Right lobe of liver (tissue), 6 donors: Measurements from ENCODE around the gene PLEKHB2. TPM values are rescaled to one million over a fixed set of nuclear protein-coding genes. Genes with fewer than 3 reads are reported as not detected.
"Not testable (repeated sequence)": the region's sequence is repeated elsewhere in the genome, so short reads cannot be mapped to it uniquely, and the experiment has no call there.

Experiments used
- ATAC-seq, 4 donors: fragments of 200-7000 bp; cut with Tn5 transposase; one replicate each; pipeline ENCODE4 v1.9.1; 2020; ENCODE audit warnings: mild to moderate bottlenecking in 4 of 4, moderate library complexity in 4 of 4
- DNase-seq, 3 donors: peaks; one replicate each; pipeline ENCODE4 v3.0.0-alpha.2; 2020
- H3K27ac ChIP-seq, 3 donors: fragments of 200-600 bp; one replicate each; pipeline ENCODE4 v1.8.0; 2022
- H3K27me3 ChIP-seq, 2 donors: fragments of 200-600 bp; one replicate each; pipeline ENCODE4 v1.8.0; 2022
- H3K36me3 ChIP-seq, 4 donors: fragments of 200-600 bp; sonication (generic) in 1 of 4; one replicate each; pipeline versions ENCODE4 v1.5.1 to v1.8.0; 2017 to 2022; ENCODE audit warnings: control low read depth in 1 of 4
- H3K4me1 ChIP-seq, 4 donors: fragments of 200-600 bp; sonication (generic) in 1 of 4; one replicate each; pipeline versions ENCODE4 v1.5.1 to v1.8.0; 2017 to 2022; ENCODE audit warnings: control low read depth in 1 of 4
- H3K4me3 ChIP-seq, 3 donors: fragments of 200-600 bp; one replicate each; pipeline ENCODE4 v1.8.0; 2022
- H3K9me3 ChIP-seq, 4 donors: fragments of 200-600 bp; sonication (generic) in 1 of 4; one replicate each; pipeline versions ENCODE4 v1.5.1 to v1.8.0; 2017 to 2022; ENCODE audit warnings: control low read depth in 1 of 4
- CTCF ChIP-seq, 4 donors: fragments of 200-600 bp in 3 of 4; fragments of 450-650 bp in 1 of 4; IDR thresholded peaks; one replicate each; pipeline versions ENCODE4 v1.5.1 to v1.8.0; 2016 to 2022; ENCODE audit warnings: antibody characterized with exemption in 4 of 4, mild to moderate bottlenecking in 2 of 4
- POLR2A ChIP-seq: fragments of 450-650 bp; IDR thresholded peaks from one replicate; pipeline ENCODE4 v1.6.1; 2017; ENCODE audit warnings: antibody characterized with exemption, mild to moderate bottlenecking
- WGBS: methylation state at CpG from one replicate; pipeline ENCODE4 v1.1.6; 2018; ENCODE audit warnings: low coverage, low lambda C conversion rate; ENCODE audit not compliant: insufficient coverage; ENCODE audit errors: missing lambda C conversion rate; 5-methylcytosine and 5-hydroxymethylcytosine counted together
- intact Hi-C, 2 donors: fragments of 100-400 bp; cut with DNase I; formaldehyde crosslinking; loops; one replicate each; pipeline versions ENCODE4 v1.11.2 to v1.14.1; 2022
- total RNA-seq, 6 experiments: library from RNA; depleted of rRNA in 2 of 6; stranded (reverse); fragments of >200 nt in 2 of 6; fragmentation: NEBNext Ultra II Directional in 3 of 6; extraction: Animal tissue kit (Norgen Biotek cat#: 25700) in 3 of 6; gene quantifications; one replicate each; pipeline versions ENCODE4 v1.1.0 to v1.2.4, GENCODE V29; 2016 to 2023
- donor health status: DM: no; HTN: yes; CAD: no.
- donor health status: DM: no; HTN: no; CAD: no.
- donor health status: DM: no; HTN: no; CAD: no.
- donor health status: DM: no; HTN: yes; CAD: no.
- donor health status: DM: no; HTN: yes; CAD: no.

Gene PLEKHB2
- total RNA-seq, 6 experiments from 2014 or later = 8.9 to 22.3 (median 17.5) TPM

GRCh38 chr2:131058920-131059319 lies 46.2 kb upstream of the PLEKHB2 start:
- no peak for DNase-seq
- H3K36me3 ChIP-seq = peaks cover 4 to 57% (median 24%) of the 10 kb centered on the region in 4 donors

GRCh38 chr2:131063501-131064283 lies 41.4 kb upstream of the PLEKHB2 start:
- no peaks in the 10 kb centered on the region for H3K9me3 ChIP-seq
- peaks cover 0 to 15% (median 9%) of the 10 kb centered on the region in 4 donors for H3K36me3 ChIP-seq
- no peak overlapping the region for H3K4me3 ChIP-seq
- DNase-seq (no peak), ATAC-seq (no peak)
- H3K27ac ChIP-seq = no peak overlapping the region
- intact Hi-C loops = no loop called here
- peaks cover 0 to 16% (median 0%) of the 10 kb centered on the region in 4 donors for H3K4me1 ChIP-seq
- no peaks in the 10 kb centered on the region for H3K27me3 ChIP-seq
- TF ChIP-seq CTCF (IDR thresholded peaks at IDR 0.05) = no peak
- no peak for TF ChIP-seq POLR2A
- 69% methylated on average over 8 of the region's 11 CpGs for WGBS

More at GRCh38 chr2:131058920-131059319, 46.2 kb upstream of the PLEKHB2 start:
- no peaks in the 10 kb centered on the region for H3K27me3 ChIP-seq
- no peak overlapping the region for H3K27ac ChIP-seq
- H3K4me3 ChIP-seq = no peak overlapping the region
- TF ChIP-seq CTCF (IDR thresholded peaks at IDR 0.05) (no peak), POLR2A (no peak)
- intact Hi-C loops = no loop called here
- no peak for ATAC-seq
- H3K9me3 ChIP-seq = no peaks in the 10 kb centered on the region
- peaks cover 0 to 4% (median 0%) of the 10 kb centered on the region in 4 donors for H3K4me1 ChIP-seq
- WGBS = 95% methylated on average over 4 of the region's 4 CpGs

- intact Hi-C loops = no loop called here
- Histone ChIP-seq H3K4me3 (no peak overlapping the region), H3K27me3 (no peaks in the 10 kb centered on the region), H3K36me3 (peaks cover 0 to 13% (median 9%) of the 10 kb centered on the region in 4 donors), H3K4me1 (peaks cover 0 to 16% (median 0%) of the 10 kb centered on the region in 4 donors), H3K27ac (no peak overlapping the region), H3K9me3 (no peaks in the 10 kb centered on the region)
- ATAC-seq (peak in 3 of 4 donors; percentile 12 to 38 (median 15)), DNase-seq (no peak)
- WGBS = 72% methylated on average over 13 of the region's 14 CpGs
- TF ChIP-seq POLR2A = no peak
- no peak for TF ChIP-seq CTCF (IDR thresholded peaks at IDR 0.05)
These were observed 40.3 kb upstream of the PLEKHB2 start for GRCh38 chr2:131064589-131065512.

GRCh38 chr2:131067465-131068125 lies 37.5 kb upstream of the PLEKHB2 start:
- peak in 1 of 4 donors; percentile 37 for ATAC-seq
- Histone ChIP-seq H3K4me1 (peaks cover 0 to 12% (median 0%) of the 10 kb centered on the region in 4 donors), H3K36me3 (peaks cover 0 to 33% (median 12%) of the 10 kb centered on the region in 4 donors), H3K9me3 (no peaks in the 10 kb centered on the region), H3K27ac (no peak overlapping the region), H3K4me3 (no peak overlapping the region), H3K27me3 (no peaks in the 10 kb centered on the region)
- intact Hi-C loops = no loop called here
- DNase-seq = no peak
- 45% methylated on average over 2 of the region's 2 CpGs for WGBS
- TF ChIP-seq CTCF (IDR thresholded peaks at IDR 0.05) = no peak
- no peak for TF ChIP-seq POLR2A

- H3K27me3 ChIP-seq, ATAC-seq, H3K9me3 ChIP-seq, H3K4me3 ChIP-seq, DNase-seq, H3K27ac ChIP-seq, intact Hi-C loops: not testable (repeated sequence)
- Histone ChIP-seq H3K4me1 (peaks cover 0 to 12% (median 0%) of the 10 kb centered on the region in 4 donors), H3K36me3 (peaks cover 0 to 28% (median 13%) of the 10 kb centered on the region in 4 donors)
- WGBS = 95% methylated on average over 3 of the region's 6 CpGs
These were observed 37.0 kb upstream of the PLEKHB2 start for GRCh38 chr2:131068172-131068571.

GRCh38 chr2:131075578-131075977 lies 29.6 kb upstream of the PLEKHB2 start:
- intact Hi-C loops, H3K4me3 ChIP-seq, H3K9me3 ChIP-seq, ATAC-seq, DNase-seq, H3K27me3 ChIP-seq: not testable (repeated sequence)
- Histone ChIP-seq H3K27ac (peak overlapping the region in 2 of 3 donors; percentile 63 to 89), H3K4me1 (peaks cover 0 to 59% (median 24%) of the 10 kb centered on the region in 4 donors), H3K36me3 (peaks cover 0 to 35% (median 15%) of the 10 kb centered on the region in 4 donors)
- 95% methylated on average over 13 of the region's 15 CpGs for WGBS
